HG02678 (cell line): ENCODE data around the gene EDARADD.
A peak's percentile ranks its signal among the peaks of the same experiment; 100 is the strongest.
"Not testable (repeated sequence)": the region's sequence is repeated elsewhere in the genome, so short reads cannot be mapped to it uniquely, and the experiment has no call there.

ENCODE experiments used
- ATAC-seq: cut with Tn5 transposase; IDR thresholded peaks from one replicate; pipeline ENCODE4 v1.9.1; 2021; ENCODE audit warnings: mild to moderate bottlenecking, moderate library complexity; ENCODE audit not compliant: unreplicated experiment

Gene EDARADD

GRCh38 chr1:236429715-236430274, 35.7 kb downstream of the EDARADD start:
- peak; percentile 43 for ATAC-seq

DNA sequence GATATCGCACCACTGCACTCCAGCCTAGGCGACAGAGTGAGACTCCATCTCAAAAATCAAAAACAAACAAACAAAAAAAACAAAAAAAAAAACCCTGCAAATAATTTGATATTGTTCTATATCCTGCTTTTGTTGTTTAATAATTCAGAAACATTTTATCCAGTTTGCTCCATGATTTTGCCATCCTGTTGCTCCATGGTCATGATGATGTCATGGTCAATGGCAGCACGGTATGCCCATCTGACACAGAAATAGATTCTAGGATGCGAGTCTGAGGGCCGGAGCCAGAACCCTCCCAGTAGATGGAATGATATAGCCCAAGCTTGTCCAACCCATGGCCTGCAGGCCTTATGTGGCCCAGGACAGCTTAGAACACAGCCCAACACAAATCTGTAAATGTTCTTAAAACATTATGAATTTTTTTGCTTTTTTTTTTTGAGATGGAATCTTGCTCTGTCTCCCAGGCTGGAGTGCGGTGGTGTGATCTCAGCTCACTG, 39.8 kb downstream of the EDARADD start:
- no peak for ATAC-seq

DNA sequence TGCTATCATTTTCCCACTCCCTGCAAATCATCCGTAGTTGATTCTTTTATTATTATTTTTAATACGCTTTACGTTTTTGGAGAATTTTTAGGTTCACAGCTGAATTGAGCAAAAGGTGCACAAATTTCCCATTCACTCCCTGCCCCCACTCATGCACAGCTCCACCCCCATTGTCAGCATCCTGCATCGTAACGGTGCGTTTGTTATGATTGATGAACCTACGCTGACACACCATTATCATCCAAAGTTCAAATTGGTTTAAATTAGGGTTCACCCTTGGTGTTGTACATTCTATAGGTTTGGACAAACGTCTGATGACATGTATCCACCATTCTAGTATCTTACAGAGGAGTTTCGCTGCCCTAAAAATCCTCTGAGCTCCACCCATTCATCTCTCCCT, 44.5 kb downstream of the EDARADD start:
- ATAC-seq, result no peak

- ATAC-seq, result no peak
Observed at GRCh38 chr1:236440373-236440772, 46.3 kb downstream of the EDARADD start.

DNA sequence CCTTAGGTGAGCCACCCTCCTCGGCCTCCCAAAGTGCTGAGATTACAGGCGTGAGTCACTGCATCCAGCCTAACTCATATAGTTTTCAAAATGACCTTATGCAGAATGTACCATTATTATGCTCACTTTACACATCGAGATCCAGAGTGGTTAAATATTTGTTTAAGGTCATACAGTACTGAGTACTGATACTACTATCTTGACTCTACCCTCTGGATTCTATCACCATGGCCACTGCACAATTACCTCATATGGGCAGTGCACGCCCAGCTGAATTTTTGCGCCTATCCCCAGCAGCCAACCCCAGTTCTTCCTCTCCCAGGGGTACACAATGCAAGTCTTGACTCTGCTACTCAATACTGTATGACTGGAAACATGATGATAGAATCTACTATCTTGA, 56.7 kb downstream of the EDARADD start:
- no peak for ATAC-seq

DNA sequence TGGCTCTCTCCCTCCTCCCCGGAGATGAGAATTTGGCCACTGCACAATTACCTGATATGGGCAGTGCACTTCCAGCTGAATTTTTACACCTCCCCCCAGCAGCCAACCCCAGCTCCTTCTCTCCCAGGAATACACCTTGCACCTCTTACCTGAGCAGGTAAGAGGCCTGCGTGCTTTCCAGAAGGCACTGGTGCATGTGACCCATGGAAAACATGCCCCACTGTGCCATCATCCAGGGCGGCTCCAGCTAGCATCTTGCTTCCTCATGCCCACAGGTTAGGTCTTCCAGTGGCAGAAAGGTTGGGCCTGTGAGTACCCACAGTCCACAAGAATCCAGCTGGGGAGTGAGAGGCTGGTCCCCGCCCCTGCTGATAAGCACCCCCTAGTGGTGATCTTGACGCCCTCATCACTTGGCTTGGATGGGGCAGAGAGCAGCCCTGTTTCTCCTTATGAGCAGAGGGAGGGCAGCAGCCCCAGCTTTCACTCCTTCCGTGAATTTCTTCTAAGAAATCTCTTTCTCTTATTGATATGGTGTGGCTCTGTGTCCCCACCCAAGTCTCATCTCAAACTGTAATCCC, 57.8 kb downstream of the EDARADD start:
- ATAC-seq, result peak; percentile 79

DNA sequence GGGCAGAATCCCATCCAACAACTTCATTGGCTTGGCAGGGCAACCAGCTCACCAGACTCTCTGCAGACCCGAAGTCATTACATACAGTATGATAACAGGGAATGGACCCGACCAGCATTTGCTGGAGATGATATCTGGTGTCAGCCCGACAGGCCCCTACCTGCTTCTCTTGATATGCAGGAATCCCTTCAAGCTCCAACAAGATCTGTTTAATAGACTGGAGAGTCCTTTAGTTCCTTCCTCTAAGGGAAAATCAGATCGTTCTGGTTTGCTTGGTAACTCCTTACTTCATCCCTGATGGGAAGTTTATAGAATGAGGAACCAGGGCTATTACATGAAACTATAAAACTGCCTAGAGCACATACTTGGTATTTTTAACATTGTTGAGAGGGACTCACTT, 61.2 kb downstream of the EDARADD start:
- ATAC-seq, result no peak

GRCh38 chr1:236457775-236458174, 63.7 kb downstream of the EDARADD start:
- ATAC-seq, result peak; percentile 72

DNA sequence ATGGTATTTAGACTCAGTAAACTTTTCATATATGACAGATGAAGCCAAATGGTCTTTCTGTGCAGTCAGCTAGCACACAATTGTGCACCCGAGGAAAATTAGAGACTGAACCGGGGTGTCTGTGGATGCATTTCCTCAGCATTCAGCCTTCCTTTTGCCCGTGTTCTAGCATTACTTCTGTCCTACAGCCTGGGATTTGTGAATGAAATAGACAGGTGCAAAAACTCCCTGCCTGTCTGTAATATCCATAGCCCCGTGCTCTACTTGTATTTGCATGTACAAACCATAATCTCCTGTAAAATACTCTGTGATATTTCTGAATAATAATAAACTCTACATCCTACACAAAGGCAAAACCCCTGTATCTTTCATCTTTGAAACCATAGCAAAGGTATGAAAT, 64.9 kb downstream of the EDARADD start:
- no peak for ATAC-seq

DNA sequence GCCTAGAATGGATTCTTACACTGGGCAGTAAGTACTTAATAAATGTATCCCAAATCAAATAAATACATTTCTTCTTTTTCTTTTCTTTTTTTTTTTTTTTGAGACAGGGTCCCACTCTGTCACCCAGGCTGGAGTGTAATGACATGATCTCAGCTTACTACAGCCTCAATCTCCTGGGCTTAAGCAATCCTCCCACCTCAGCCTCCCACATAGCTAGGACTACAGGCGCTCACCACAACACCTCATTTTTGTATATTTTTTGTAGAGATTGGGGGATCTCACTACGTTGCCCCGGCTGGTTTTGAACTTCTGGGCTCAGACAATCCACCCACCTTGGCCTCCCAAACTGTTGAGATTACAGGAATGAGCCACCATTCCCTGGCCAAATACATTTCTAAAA, 66.0 kb downstream of the EDARADD start:
- ATAC-seq, result no peak

DNA sequence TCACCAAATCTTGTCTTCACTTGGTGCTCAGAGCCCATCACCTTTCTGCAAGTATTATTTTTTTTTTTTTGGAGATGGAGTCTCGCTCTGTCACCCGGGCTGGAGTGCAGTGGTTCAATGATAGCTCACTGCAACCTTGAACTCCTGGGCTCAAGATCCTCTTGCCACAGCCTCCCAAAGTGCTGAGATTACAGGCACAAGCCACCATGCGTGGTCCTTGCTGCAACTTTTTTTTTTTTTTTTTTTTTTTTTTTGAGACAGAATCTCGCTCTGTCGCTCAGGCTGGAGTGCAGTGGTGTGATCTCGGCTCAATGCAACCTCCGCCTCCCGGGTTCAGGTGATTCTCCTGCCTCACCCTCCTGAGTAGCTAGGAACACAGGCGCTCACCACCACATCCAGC, 70.1 kb downstream of the EDARADD start:
- not testable (repeated sequence) for ATAC-seq

GRCh38 chr1:236465231-236465958, 71.3 kb downstream of the EDARADD start:
- ATAC-seq, result peak; percentile 30

- ATAC-seq, result peak; percentile 90
Observed at GRCh38 chr1:236465959-236466303, 71.8 kb downstream of the EDARADD start.

- ATAC-seq, result no peak
Observed at GRCh38 chr1:236467327-236467641, 73.2 kb downstream of the EDARADD start.

DNA sequence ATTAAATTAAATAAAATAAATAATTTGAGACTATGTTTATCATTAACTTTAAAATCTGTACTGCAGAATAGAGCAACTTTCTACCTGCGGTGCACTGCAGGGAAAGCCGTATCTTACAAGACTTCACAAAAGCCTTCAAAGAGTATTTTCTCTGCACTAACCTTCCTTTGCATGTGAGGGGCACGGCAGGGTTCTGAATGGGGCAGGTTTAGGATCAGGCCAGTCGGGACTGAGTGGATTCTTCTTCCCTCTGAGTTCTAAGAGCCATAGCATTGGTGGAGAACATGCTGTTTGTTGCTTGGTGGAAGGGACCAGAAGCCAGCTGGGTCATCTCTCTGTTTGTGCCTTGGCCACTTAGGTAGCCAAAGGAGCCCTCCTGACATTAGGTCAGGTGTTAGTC, 74.5 kb downstream of the EDARADD start:
- no peak for ATAC-seq

DNA sequence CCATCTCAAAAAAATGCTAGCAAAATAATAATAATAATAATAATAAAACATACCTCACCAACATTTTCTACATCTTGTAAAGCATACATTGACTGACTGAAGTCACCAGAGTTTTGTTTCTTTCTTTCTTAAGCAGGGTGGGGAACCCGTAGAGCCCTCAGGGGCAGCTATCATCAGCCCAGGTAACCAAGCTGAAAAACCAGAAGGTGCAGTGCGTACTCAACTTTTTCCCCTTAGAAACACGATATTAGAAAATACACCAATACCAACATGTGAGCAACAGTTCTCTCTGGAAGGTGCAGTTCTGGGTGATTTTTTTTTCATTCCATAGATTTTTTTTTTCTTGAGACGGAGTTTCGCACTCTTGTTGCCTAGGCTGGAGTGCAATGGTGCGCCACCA, 75.4 kb downstream of the EDARADD start:
- no peak for ATAC-seq

DNA sequence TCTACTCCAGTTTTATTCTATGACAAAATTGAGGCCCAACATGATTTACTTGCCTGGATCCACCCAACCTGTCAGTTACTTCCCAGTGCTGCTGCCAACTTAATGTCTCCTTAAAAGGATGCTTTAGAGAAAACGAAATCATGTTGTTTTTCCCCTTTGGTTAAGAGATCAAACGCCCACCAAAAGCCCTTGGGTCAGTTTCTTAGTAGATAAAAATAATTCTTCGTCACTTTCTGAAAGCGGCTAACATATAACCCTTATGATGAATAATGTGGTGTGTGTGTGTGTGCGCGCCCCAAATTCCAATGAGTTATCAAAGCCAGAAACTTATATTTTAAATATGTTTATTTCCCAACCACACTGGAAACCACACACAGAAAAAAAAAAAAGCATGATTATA, 77.0 kb downstream of the EDARADD start:
- ATAC-seq, result no peak

- ATAC-seq, result no peak
Observed at GRCh38 chr1:236471653-236472052, 77.6 kb downstream of the EDARADD start.

GRCh38 chr1:236472850-236473788, 79.0 kb downstream of the EDARADD start:
- ATAC-seq, result no peak

DNA sequence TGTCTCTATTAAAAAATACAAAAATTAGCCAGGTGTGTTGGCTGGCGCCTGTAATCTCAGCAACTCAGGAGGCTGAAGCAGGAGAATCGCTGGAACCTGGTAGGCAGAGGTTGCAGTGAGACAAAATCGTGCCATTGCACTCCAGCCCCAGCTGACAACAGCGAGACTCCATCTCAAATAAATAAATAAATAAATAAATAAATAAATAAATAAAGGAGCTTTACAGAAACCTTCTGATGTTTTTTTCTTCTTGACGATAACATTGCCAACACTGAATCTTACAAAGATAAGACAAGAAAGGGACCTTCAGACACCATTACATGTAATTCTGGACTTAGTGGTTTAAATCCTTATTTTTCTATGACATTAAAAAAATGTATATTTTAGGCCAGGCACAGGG, 81.9 kb downstream of the EDARADD start:
- no peak for ATAC-seq

GRCh38 chr1:236480758-236481436, 86.8 kb downstream of the EDARADD start:
- no peak for ATAC-seq
